B cell (primary cell): ENCODE results near the gene IQSEC3. TPM values are rescaled to one million over a fixed set of nuclear protein-coding genes. Genes with fewer than 3 reads are reported as not detected.

Source experiments
- ATAC-seq: fragments of 200-7000 bp; cut with Tn5 transposase; one replicate; pipeline ENCODE4 v1.10.0; 2021; ENCODE audit warnings: low read depth, mild to moderate bottlenecking, moderate number of reproducible peaks, moderate library complexity
- CTCF ChIA-PET: fragments of 350-600 bp; sonication (Branson Sonifier 250); formaldehyde crosslinking; loops from one replicate; lab custom pipeline; 2021; ENCODE audit warnings: antibody characterized with exemption, inconsistent platforms; lab: Charles Lee
- POLR2A ChIA-PET: fragments of 350-600 bp; sonication (Branson Sonifier 250); formaldehyde crosslinking; loops from one replicate; lab custom pipeline; 2021; ENCODE audit warnings: antibody characterized with exemption; lab: Charles Lee
- DNase-seq: peaks from one replicate; pipeline ENCODE4 v3.0.0; 2013
- H2AFZ ChIP-seq: 2 replicates; pipeline ENCODE4 v1.6.1; 2012; ENCODE audit warnings: mild to moderate bottlenecking, low read depth, low read length; ENCODE audit not compliant: insufficient read depth, poor library complexity, severe bottlenecking
- H3K27ac ChIP-seq, 2 donors: 1 replicate in 1 of 2; 2 replicates in 1 of 2; pipeline ENCODE4 v1.5.1; 2012 to 2013; ENCODE audit warnings: low read length in 2 of 2, mild to moderate bottlenecking in 2 of 2, moderate library complexity in 1 of 2
- H3K27me3 ChIP-seq, 4 experiments: fragments of 200-600 bp in 1 of 4; sonication (generic) in 1 of 4; replicated peaks in 1 of 4; 1 replicate in 2 of 4; 2 replicates in 2 of 4; pipeline versions ENCODE4 v1.6.1 to v1.7.0; 2013 to 2016; ENCODE audit warnings: low read length in 3 of 4, mild to moderate bottlenecking in 2 of 4, mixed read lengths in 1 of 4, moderate library complexity in 1 of 4; ENCODE audit not compliant: insufficient read depth in 4 of 4, control insufficient read depth in 3 of 4; ENCODE audit errors: control extremely low read depth in 1 of 4
- H3K36me3 ChIP-seq, 2 experiments: replicated peaks in 1 of 2; 1 replicate in 1 of 2; 2 replicates in 1 of 2; pipeline versions ENCODE4 v1.6.1 to v1.7.1; 2013; ENCODE audit warnings: low read length in 1 of 2; ENCODE audit not compliant: insufficient read depth in 2 of 2, control insufficient read depth in 1 of 2; ENCODE audit errors: control extremely low read depth in 1 of 2, extremely low read depth in 1 of 2
- H3K4me1 ChIP-seq, 2 donors: fragments of 200-600 bp in 1 of 2; sonication (generic) in 1 of 2; 1 replicate in 1 of 2; 2 replicates in 1 of 2; pipeline versions ENCODE4 v1.5.1 to v1.6.1; 2013 to 2017; ENCODE audit warnings: low read length in 2 of 2; ENCODE audit not compliant: control insufficient read depth in 2 of 2, insufficient read depth in 2 of 2
- H3K4me2 ChIP-seq: replicated peaks from 2 replicates; pipeline ENCODE3; 2012; ENCODE audit warnings: mild to moderate bottlenecking, low read depth, low read length; ENCODE audit not compliant: poor library complexity, severe bottlenecking
- H3K4me3 ChIP-seq, 5 experiments: fragments of 200-600 bp in 1 of 5; sonication (generic) in 1 of 5; 1 replicate in 3 of 5; 2 replicates in 2 of 5; pipeline versions ENCODE4 v1.5.1 to v1.7.0; 2011 to 2016; ENCODE audit warnings: low read length in 4 of 5, mild to moderate bottlenecking in 4 of 5, low read depth in 2 of 5, control low read depth in 1 of 5, moderate library complexity in 1 of 5; ENCODE audit not compliant: insufficient read depth in 1 of 5; ENCODE audit errors: control extremely low read depth in 1 of 5, extremely low read depth in 1 of 5
- H3K79me2 ChIP-seq: fragments of 200-600 bp; sonication (generic); one replicate; pipeline ENCODE4 v1.6.0; 2016; ENCODE audit warnings: low read length; ENCODE audit not compliant: control insufficient read depth, insufficient read depth
- H3K9ac ChIP-seq: fragments of 200-600 bp; sonication (generic); 2 replicates; pipeline ENCODE4 v1.6.1; 2017; ENCODE audit warnings: mild to moderate bottlenecking, low read length, moderate library complexity
- H3K9me3 ChIP-seq, 3 donors: one replicate each; pipeline versions ENCODE4 v1.6.1 to v1.7.1; 2013; ENCODE audit warnings: low read length in 2 of 3; ENCODE audit not compliant: control insufficient read depth in 2 of 3, insufficient read depth in 1 of 3; ENCODE audit errors: control extremely low read depth in 1 of 3
- H4K20me1 ChIP-seq: 2 replicates; pipeline ENCODE4 v1.6.0; 2012; ENCODE audit warnings: mild to moderate bottlenecking, low read length; ENCODE audit not compliant: insufficient read depth, control insufficient read depth, poor library complexity, severe bottlenecking
- H3K27ac Mint-ChIP-seq: one replicate; pipeline ENCODE4 v1.8.0; 2021; ENCODE audit warnings: mixed read lengths
- H3K27me3 Mint-ChIP-seq: one replicate; pipeline ENCODE4 v1.8.0; 2021; ENCODE audit warnings: mixed read lengths
- H3K4me1 Mint-ChIP-seq: one replicate; pipeline ENCODE4 v1.8.0; 2021; ENCODE audit warnings: mixed read lengths
- H3K4me3 Mint-ChIP-seq: one replicate; pipeline ENCODE4 v1.8.0; 2021; ENCODE audit warnings: mixed read lengths
- H3K9me3 Mint-ChIP-seq: one replicate; pipeline ENCODE4 v1.8.0; 2022; ENCODE audit warnings: mixed read lengths; ENCODE audit not compliant: insufficient read depth
- EZH2 ChIP-seq: IDR thresholded peaks from 2 replicates; pipeline ENCODE4 v1.6.1; 2012; ENCODE audit warnings: borderline replicate concordance, low read depth, mild to moderate bottlenecking, moderate library complexity, low read length; ENCODE audit not compliant: insufficient read depth, poor library complexity, severe bottlenecking
- WGBS: methylation state at CpG from one replicate; pipeline ENCODE4 v1.1.5; 2013; ENCODE audit warnings: missing lambda C conversion rate; ENCODE audit not compliant: insufficient coverage; 5-methylcytosine and 5-hydroxymethylcytosine counted together
- intact Hi-C: fragments of 100-400 bp; cut with micrococcal nuclease; formaldehyde crosslinking; loops from one replicate; pipeline ENCODE4 v1.10.0; 2022
- polyA plus RNA-seq: library from polyadenylated mRNA; depleted of rRNA; stranded (reverse); fragments of >200 nt; gene quantifications from 2 replicates; pipeline ENCODE4 v1.2.3, GENCODE V29; 2012
- total RNA-seq, 2 donors: library from RNA; stranded (reverse); fragments of 120-200 nt in 1 of 2; gene quantifications; 1 replicate in 1 of 2; 2 replicates in 1 of 2; pipeline versions ENCODE4 v1.2.3 to v1.2.4, GENCODE V29; 2013 to 2022
- TF ChIP-seq, protein P1 (sequence below): fragments of 200-600 bp; IDR thresholded peaks from one replicate; pipeline ENCODE4 v1.8.0; 2022; ENCODE audit warnings: antibody characterized with exemption, mild to moderate bottlenecking

IQSEC3 gene
- total and polyA plus RNA-seq, 2 donors (not counting 1 experiment from before 2014, with no cell fraction given), result 0.01 to 1.8 TPM

DNA sequence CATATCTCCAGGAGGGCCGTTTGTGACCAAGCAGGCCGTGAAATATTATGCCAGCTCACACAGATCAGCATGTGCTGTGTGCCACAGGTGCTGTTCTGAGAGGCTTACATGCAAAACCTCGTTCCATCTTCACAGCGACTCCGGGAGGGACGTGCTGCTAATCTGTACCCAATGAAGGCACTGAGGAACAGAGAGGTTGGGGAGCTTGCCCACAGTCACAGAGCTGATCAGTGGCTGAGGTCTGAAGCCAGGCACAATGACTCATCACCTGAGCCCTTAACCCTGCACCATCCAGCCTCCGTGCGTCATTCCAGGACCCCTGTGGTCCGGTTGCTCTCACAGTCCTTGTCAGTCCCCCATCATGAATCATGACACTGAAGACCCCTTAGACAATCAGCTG is 80.7 kb downstream of the IQSEC3 start:
- Histone ChIP-seq H3K4me2 (no peak overlapping the region), H3K4me3 (no peak overlapping the region), H2AFZ (no peak overlapping the region), H3K36me3 (no peaks in the 10 kb centered on the region), H4K20me1 (no peaks in the 10 kb centered on the region), H3K79me2 (no peaks in the 10 kb centered on the region), H3K4me1 (peaks cover 0 to 4% of the 10 kb centered on the region in 2 donors), H3K27me3 (no peaks in the 10 kb centered on the region), H3K9ac (no peak overlapping the region), H3K9me3 (no peaks in the 10 kb centered on the region), H3K27ac (no peak overlapping the region)
- Mint-ChIP-seq H3K4me3 (no peak overlapping the region), H3K27me3 (peaks cover 5% of the 10 kb centered on the region), H3K4me1 (peaks cover 4% of the 10 kb centered on the region), H3K9me3 (no peaks in the 10 kb centered on the region), H3K27ac (no peak overlapping the region)
- ChIA-PET POLR2A (no interaction called here), CTCF (no interaction called here)
- ATAC-seq (no peak), DNase-seq (no peak)
- WGBS, result 90% methylated on average over 9 of the region's 9 CpGs
- intact Hi-C loops, result no loop called here
- TF ChIP-seq, protein P1, sequence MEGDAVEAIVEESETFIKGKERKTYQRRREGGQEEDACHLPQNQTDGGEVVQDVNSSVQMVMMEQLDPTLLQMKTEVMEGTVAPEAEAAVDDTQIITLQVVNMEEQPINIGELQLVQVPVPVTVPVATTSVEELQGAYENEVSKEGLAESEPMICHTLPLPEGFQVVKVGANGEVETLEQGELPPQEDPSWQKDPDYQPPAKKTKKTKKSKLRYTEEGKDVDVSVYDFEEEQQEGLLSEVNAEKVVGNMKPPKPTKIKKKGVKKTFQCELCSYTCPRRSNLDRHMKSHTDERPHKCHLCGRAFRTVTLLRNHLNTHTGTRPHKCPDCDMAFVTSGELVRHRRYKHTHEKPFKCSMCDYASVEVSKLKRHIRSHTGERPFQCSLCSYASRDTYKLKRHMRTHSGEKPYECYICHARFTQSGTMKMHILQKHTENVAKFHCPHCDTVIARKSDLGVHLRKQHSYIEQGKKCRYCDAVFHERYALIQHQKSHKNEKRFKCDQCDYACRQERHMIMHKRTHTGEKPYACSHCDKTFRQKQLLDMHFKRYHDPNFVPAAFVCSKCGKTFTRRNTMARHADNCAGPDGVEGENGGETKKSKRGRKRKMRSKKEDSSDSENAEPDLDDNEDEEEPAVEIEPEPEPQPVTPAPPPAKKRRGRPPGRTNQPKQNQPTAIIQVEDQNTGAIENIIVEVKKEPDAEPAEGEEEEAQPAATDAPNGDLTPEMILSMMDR, result no peak
- TF ChIP-seq EZH2, result no peak

DNA sequence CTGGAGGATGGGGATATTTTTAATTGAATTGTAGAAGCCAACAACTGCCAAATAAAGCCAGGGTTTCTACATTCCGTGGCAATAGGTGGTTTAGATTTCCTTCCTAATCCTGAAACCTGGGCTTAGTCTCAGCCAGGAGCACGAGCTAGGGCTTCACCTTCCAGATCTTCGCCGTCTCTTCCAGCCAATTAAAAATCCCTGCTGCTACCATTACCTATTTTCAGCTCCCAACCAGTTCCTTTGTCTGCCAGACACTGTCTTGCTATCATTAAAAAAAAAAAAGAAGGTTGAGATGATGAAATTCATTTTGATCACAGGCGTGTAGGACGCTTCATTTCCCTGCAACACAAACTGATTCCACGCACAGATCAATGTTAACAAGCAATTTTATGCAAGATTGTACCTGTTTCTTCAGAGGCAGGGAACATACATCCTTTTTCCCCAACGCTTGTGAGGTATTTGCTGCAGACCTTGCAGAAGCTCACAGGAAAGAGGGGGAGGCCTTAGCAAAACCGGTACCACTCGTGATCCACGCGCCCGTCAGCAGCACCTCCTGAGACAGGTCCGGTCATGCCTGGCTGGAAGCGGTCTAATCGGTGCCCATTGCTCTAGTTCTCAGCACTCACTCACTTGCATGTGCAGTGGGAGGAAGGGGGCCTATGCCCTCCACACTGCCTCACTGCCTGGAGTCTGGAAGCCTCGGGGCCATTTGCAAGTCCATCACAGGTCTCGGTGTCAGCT is 82.3 kb downstream of the IQSEC3 start:
- Histone ChIP-seq H3K27ac (no peak overlapping the region), H3K9me3 (no peaks in the 10 kb centered on the region), H2AFZ (no peak overlapping the region), H4K20me1 (no peaks in the 10 kb centered on the region), H3K9ac (no peak overlapping the region), H3K36me3 (no peaks in the 10 kb centered on the region), H3K79me2 (no peaks in the 10 kb centered on the region), H3K4me2 (no peak overlapping the region), H3K4me3 (no peak overlapping the region), H3K4me1 (peaks cover 0 to 4% of the 10 kb centered on the region in 2 donors), H3K27me3 (no peaks in the 10 kb centered on the region)
- ATAC-seq (no peak), DNase-seq (no peak)
- TF ChIP-seq, protein P1, result no peak
- TF ChIP-seq EZH2, result no peak
- CTCF ChIA-PET, result no interaction called here
- peaks cover 4% of the 10 kb centered on the region for H3K4me1 Mint-ChIP-seq
- H3K4me3 Mint-ChIP-seq, result no peak overlapping the region
- intact Hi-C loops, result no loop called here
- H3K9me3 Mint-ChIP-seq, result no peaks in the 10 kb centered on the region
- POLR2A ChIA-PET, result no interaction called here
- 77% methylated on average over 14 of the region's 18 CpGs for WGBS
- H3K27ac Mint-ChIP-seq, result no peak overlapping the region
- peaks cover 6% of the 10 kb centered on the region for H3K27me3 Mint-ChIP-seq
